ENCODE data around the gene SMAD9. TPM values are rescaled to one million over a fixed set of nuclear protein-coding genes. Genes with fewer than 3 reads are reported as not detected.

SMAD9 gene
- total RNA-seq, 1 donor from 2014 or later, result 11.5 TPM

Other genes starting within 250 kb of the SMAD9 start
- gene SERTM1, start 246.2 kb downstream of the SMAD9 start, total RNA-seq, result not detected
- 5.0 TPM for gene RFXAP, start 101.0 kb downstream of the SMAD9 start, total RNA-seq
- 11.4 TPM for gene ALG5, start 79.1 kb upstream of the SMAD9 start, total RNA-seq
- gene EXOSC8, start 80.5 kb upstream of the SMAD9 start, total RNA-seq, result 20.3 TPM
- gene SUPT20H, start 139.4 kb upstream of the SMAD9 start, total RNA-seq, result 28.3 TPM
- not detected for gene CSNK1A1L, start 185.4 kb upstream of the SMAD9 start, total RNA-seq

All from cardiac septum (tissue), 1 donor.